ENCODE data around the gene PPP6R3.
"Not testable (repeated sequence)": the region's sequence is repeated elsewhere in the genome, so short reads cannot be mapped to it uniquely, and the experiment has no call there.

The PPP6R3 gene

GRCh38 chr11:68591719-68592118 lies 131.2 kb downstream of the PPP6R3 start:
- in situ Hi-C loops (cut with MboI; ENCODE audit: low sequenced_read_pairs): no loop called here

DNA sequence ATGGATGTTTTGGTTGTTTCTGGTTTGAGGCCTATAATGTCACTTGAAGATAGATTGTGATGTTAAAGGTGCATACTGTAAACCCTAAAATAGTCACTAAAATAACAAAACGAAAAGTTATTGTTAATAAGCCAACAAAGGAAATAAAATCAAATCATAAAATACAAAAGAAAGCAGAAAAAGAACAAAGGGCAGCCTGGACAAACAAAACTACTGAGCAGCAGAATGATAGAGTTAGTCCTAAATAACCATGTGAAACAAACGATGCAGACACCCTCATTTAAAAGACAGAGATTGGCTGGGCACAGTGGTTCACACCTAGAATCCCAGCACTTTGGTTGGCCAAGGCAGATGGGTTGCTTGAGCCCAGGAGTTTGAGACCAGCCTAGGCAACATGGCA lies 132.9 kb downstream of the PPP6R3 start:
- in situ Hi-C loops (cut with MboI; ENCODE audit: low sequenced_read_pairs): no loop called here

GRCh38 chr11:68594123-68594522 lies 133.6 kb downstream of the PPP6R3 start:
- in situ Hi-C loops (cut with MboI; ENCODE audit: low sequenced_read_pairs): no loop called here

GRCh38 chr11:68596231-68596630 lies 135.7 kb downstream of the PPP6R3 start:
- in situ Hi-C loops (cut with MboI; ENCODE audit: low sequenced_read_pairs): no loop called here

GRCh38 chr11:68598816-68599653 lies 138.5 kb downstream of the PPP6R3 start:
- in situ Hi-C loops (cut with MboI; ENCODE audit: low sequenced_read_pairs): no loop called here

DNA sequence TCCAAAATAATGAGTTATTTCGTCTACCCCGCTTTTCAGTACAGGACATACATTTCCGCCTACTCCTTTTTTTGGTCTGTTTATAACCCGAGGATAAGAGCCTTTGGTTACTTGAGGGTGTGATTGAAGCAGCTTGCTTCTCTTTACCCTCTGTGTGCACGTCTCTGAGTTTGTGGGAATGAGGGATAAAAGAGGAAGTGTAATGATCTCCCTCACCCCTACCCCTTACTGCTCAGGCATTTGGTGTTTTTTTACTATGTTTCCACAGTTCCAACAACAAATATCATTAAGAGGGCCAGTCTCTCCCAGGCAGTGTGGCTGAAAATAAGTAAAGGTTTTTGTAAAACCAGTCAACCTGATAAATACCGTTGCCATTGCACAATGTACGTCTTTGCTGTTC lies 140.6 kb downstream of the PPP6R3 start:
- in situ Hi-C loops (cut with MboI; ENCODE audit: low sequenced_read_pairs): no loop called here

GRCh38 chr11:68609761-68610160 lies 149.2 kb downstream of the PPP6R3 start:
- in situ Hi-C loops (cut with MboI; ENCODE audit: low sequenced_read_pairs): no loop called here

- in situ Hi-C loops (cut with MboI; ENCODE audit: low sequenced_read_pairs): no loop called here
Measured at GRCh38 chr11:68610452-68611116, 150.0 kb downstream of the PPP6R3 start.

GRCh38 chr11:68615657-68616056 lies 155.1 kb downstream of the PPP6R3 start:
- in situ Hi-C loops (cut with MboI; ENCODE audit: low sequenced_read_pairs): no loop called here

DNA sequence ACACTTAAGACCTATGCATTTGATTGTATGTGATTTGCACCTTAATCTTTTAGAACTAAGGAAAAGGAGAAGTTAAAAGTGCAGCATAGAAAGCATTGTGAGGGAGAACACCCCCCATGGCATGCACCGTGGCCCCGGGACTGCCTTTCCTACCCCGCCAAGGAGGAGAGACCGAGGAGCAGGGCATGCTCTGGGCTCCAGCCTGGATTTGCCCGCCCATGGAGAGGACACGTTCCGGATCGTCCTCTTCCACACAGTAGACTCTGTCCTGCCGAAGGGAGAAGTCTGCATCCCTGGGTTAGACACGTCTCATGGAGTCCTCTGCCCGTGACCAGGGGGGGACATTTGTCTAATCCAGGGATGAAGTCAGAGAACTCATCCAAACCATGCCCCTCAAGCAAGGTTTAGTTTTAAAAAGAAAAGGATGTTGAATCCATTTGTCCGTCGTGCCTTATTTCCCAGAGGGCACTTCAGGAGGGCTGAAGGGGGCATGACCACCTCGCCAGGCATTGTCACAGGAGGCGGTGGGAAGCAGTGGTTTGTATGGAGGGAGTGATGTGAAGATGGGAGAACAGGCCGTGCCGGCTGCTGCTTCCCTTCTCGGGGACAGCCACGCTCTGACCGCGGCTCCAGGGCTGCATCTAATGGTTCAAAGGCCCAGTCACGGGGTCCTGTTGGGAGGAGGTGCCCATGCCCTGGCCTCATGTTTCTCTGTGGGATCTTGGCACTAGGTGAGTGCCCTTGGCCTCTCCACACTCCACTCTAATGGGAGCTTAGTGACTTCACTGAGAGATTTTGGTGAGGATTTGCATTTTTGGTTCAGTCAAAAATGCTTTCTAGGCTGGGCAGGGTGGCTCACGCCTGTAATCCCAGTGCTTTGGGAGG lies 157.6 kb downstream of the PPP6R3 start:
- in situ Hi-C loops (cut with MboI; ENCODE audit: low sequenced_read_pairs): no loop called here

GRCh38 chr11:68621826-68622225 lies 161.3 kb downstream of the PPP6R3 start:
- in situ Hi-C loops (cut with MboI; ENCODE audit: low sequenced_read_pairs): no loop called here

DNA sequence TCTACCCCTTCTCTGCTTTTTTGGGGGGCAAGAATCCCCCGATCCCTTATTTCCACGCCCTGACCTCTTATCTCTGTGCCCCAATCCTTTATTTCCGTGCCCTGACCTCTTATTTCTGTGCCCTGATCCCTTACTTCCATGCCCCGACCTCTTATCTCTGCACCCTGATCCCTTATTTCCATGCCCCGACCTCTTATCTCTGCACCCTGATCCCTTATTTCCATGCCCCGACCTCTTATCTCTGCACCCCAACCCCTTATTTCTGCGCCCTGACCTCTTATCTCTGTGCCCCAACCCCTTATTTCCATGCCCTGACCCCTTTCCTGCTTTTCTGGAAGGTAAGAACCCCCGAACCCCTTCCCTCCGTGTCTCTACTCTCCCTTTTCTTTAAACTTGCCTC lies 163.2 kb downstream of the PPP6R3 start:
- in situ Hi-C loops (cut with MboI; ENCODE audit: low sequenced_read_pairs): not testable (repeated sequence)

DNA sequence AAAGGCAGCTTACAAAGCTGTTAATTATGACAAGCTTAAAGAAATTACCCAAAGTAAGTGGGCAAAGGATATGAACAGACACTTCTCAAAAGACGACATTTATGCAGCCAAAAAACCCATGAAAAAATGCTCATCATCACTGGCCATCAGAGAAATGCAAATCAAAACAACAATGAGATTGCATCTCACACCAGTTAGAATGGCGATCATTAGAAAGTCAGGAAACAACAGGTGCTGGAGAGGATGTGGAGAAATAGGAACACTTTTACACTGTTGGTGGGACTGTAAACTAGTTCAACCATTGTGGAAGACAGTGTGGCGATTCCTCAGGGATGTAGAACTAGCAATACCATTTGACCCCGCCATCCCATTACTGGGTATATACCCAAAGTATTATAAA lies 164.5 kb downstream of the PPP6R3 start:
- in situ Hi-C loops (cut with MboI; ENCODE audit: low sequenced_read_pairs): loop anchor here (25.0 kb wide), 2 partner anchors 462 to 1037 kb away; no protein-coding TSS in a partner anchor

- in situ Hi-C loops (cut with MboI; ENCODE audit: low sequenced_read_pairs): loop anchor here (25.0 kb wide), 2 partner anchors 461 to 1036 kb away; no protein-coding TSS in a partner anchor
Measured at GRCh38 chr11:68626236-68626635, 165.7 kb downstream of the PPP6R3 start.

GRCh38 chr11:68628837-68629236 lies 168.3 kb downstream of the PPP6R3 start:
- in situ Hi-C loops (cut with MboI; ENCODE audit: low sequenced_read_pairs): loop anchor here (25.0 kb wide), 2 partner anchors 458 to 1033 kb away; no protein-coding TSS in a partner anchor

GRCh38 chr11:68632375-68632774 lies 171.8 kb downstream of the PPP6R3 start:
- in situ Hi-C loops (cut with MboI; ENCODE audit: low sequenced_read_pairs): loop anchor here (25.0 kb wide), 2 partner anchors 455 to 1030 kb away; no protein-coding TSS in a partner anchor

DNA sequence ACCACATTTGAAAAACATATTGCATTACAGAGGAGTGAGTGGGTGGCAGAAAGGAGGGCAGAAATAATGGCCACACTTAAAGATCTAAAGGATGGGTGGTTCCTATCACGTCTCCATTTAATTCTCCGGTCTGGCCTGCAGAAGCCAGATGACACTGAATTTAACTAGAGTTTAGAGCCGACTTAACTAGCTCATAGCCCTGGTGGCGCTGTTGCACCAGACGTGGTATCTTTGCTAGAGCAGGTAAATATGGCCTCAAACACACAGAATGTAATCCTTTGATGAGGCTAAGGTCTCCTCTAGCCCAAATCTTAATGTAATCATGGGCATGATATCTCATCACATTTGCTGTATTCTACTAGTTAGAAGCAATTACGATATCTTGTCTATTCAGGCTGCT lies 172.2 kb downstream of the PPP6R3 start:
- in situ Hi-C loops (cut with MboI; ENCODE audit: low sequenced_read_pairs): loop anchor here (25.0 kb wide), 2 partner anchors 454 to 1029 kb away; no protein-coding TSS in a partner anchor

GRCh38 chr11:68634606-68635005 lies 174.1 kb downstream of the PPP6R3 start:
- in situ Hi-C loops (cut with MboI; ENCODE audit: low sequenced_read_pairs): loop anchor here (25.0 kb wide), 2 partner anchors 453 to 1028 kb away; no protein-coding TSS in a partner anchor

DNA sequence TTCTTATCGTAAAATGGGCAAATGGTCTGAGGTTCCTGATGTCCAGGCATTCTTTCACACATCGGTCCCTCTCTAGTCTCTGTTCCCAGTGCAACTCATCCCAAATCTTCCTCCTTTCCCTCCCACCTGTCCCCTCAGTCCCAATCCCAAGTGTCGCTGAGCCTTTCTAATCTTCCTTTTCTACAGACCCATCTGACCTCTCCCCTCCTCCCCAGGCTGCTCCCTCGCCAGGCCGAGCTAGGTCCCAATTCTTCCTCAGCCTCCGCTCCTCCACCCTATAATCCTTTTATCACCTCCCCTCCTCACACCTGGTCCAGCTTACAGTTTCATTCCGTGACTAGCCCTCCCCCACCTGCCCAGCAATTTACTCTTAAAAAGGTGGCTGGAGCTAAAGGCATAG lies 174.6 kb downstream of the PPP6R3 start:
- in situ Hi-C loops (cut with MboI; ENCODE audit: low sequenced_read_pairs): loop anchor here (25.0 kb wide), 2 partner anchors 452 to 1027 kb away; no protein-coding TSS in a partner anchor

GRCh38 chr11:68635883-68636282 lies 175.3 kb downstream of the PPP6R3 start:
- in situ Hi-C loops (cut with MboI; ENCODE audit: low sequenced_read_pairs): loop anchor here (25.0 kb wide), 2 partner anchors 451 to 1026 kb away; no protein-coding TSS in a partner anchor

DNA sequence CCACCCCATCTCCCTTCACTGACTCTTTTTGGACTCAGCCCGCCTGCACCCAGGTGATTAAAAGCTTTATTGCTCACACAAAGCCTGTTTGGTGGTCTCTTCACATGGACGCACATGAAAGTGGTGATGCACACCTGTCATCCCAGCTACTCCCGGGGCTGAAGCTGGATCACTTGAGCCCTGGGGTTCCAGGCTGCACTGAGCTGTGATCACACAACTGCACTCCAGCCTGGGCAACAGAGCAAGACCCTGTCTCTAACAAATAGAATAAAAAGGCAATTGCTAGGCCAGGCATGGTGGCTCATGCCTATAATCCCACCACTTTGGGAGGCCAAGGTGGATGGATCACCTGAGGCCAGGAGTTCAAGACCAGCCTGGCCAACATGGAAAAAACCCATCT lies 178.8 kb downstream of the PPP6R3 start:
- in situ Hi-C loops (cut with MboI; ENCODE audit: low sequenced_read_pairs): loop anchor here (25.0 kb wide), 2 partner anchors 448 to 1023 kb away; no protein-coding TSS in a partner anchor

All from HL-60/S4 treated with retinoic acid at 250 ng/mL for 4 days and 3 days (cell line).